Hepatocyte (in vitro differentiated cells): ENCODE results near the gene DIAPH2.

Source experiments
- CTCF ChIP-seq: fragments of 200-600 bp; sonication (generic); IDR thresholded peaks from 2 replicates; pipeline ENCODE4 v1.5.1; 2016; ENCODE audit warnings: antibody characterized with exemption, mild to moderate bottlenecking; ENCODE audit not compliant: poor library complexity
- EZH2 ChIP-seq: fragments of 200-600 bp; sonication (generic); IDR thresholded peaks from 2 replicates; pipeline ENCODE4 v1.6.1; 2016; ENCODE audit warnings: antibody characterized with exemption, mild to moderate bottlenecking, borderline replicate concordance
- EZH2phosphoT487 ChIP-seq: fragments of 200-600 bp; sonication (generic); IDR thresholded peaks from one replicate; pipeline ENCODE4 v1.6.1; 2018; ENCODE audit warnings: antibody characterized with exemption, mild to moderate bottlenecking, low read depth, moderate library complexity; ENCODE audit not compliant: unreplicated experiment, severe bottlenecking

- TF ChIP-seq EZH2phosphoT487 (no peak), CTCF (no peak), EZH2 (no peak)
Measured at GRCh38 chrX:97431281-97431680, 746.6 kb downstream of the DIAPH2 start.
